ENCODE results near the gene CLDN5.
A peak's percentile ranks its signal among the peaks of the same experiment; 100 is the strongest.

The CLDN5 gene

GRCh38 chr22:19501897-19502447, 22.2 kb downstream of the CLDN5 start:
- no peak for DNase-seq

DNA sequence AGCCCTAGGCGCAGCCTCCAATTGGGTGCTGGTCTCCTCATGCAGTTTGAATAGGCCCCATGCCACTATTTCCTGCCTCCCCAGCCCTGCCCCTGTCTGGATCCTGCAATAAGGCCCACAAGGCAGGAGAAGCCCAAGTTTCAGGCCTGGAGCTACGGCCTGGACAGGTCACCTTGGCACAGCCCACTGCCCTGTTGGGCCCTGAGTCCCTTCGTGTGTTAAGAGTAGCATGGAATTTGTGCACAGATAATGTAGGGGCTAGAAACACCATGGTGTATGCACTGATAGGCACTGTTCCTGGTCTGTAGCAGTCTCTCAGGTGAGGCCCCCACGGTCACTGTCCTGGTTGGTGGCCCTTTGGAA, 24.3 kb downstream of the CLDN5 start:
- no peak for DNase-seq

DNA sequence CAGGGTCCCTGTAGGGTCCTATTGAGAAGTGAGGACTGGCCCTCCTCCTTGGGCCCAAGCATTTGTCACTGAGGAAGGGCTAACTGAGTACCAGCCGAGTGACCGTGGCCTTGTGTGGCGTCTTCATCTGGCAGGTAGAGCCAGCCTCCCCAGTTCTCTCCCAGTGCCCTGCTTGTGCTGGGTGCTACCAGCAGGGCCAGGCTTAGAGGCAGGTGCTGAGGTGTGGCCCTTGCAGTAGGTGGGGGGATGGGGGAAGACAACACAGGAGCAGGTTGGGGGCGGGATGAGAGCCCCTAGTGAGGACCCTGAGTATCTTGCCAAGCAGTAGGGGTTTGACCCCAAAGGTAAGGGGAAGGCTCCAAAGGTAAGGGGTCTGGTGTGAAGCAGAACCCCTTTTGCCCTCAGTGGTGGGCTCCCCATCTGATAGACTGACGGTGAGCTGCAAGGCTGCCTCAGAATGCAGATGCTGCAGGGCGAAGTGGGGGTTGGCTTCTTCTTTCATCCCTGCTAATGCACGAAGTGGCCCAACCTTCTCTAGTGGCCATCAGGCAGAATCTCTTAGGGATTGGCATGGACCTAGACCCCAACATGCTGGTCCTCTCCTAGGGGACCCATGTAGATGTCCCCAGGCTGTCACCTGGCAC, 24.9 kb downstream of the CLDN5 start:
- DNase-seq: no peak

- DNase-seq: no peak
These were observed 25.4 kb downstream of the CLDN5 start for GRCh38 chr22:19498866-19499190.

GRCh38 chr22:19498154-19498865, 25.9 kb downstream of the CLDN5 start:
- no peak for DNase-seq

DNA sequence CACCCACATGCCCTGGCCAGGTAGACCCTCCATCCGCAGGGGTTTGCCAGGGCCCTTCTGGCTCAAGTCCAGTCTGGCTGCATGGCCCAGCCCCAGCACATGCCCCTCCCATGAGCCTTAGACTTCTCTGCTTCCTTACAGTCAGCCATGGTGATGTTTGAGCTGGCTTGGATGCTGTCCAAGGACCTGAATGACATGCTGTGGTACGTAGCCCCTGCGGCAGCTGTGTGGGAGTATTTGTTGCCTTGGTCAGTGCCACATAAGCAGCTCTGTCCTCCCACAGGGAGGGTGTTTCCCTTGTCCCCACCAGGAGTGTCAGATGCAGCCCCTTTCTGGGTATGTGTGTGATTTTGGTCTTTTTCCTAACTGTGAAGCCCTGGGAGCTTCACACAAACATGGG, 27.0 kb downstream of the CLDN5 start:
- no peak for DNase-seq

GRCh38 chr22:19496324-19496630, 27.9 kb downstream of the CLDN5 start:
- DNase-seq: no peak

- peak; percentile 35 for DNase-seq
These were observed 28.5 kb downstream of the CLDN5 start for GRCh38 chr22:19495562-19496323.

DNA sequence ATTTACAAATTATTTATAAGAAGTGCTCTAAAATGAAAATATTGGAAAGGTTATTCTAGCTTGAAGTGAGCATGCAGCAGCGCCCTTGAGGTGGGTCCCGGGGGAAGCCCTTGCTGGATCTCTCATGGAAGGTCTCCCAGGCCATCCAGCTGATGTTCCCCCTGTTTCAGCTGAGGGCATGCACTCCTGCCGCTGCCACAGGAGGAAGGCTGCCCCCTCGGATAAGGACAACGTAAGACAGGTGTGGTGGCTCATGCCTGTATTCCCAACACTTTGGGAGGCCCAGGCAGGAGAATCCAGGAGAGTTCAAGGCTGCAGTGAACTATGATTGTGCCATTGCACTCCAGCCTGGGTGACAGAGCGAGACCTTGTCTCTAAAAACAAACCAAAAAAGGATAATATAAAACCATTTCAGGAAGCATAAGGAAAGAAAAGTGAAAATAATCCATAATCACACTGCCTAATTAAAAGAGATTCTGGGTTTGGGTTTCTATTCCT, 29.5 kb downstream of the CLDN5 start:
- DNase-seq: no peak

DNA sequence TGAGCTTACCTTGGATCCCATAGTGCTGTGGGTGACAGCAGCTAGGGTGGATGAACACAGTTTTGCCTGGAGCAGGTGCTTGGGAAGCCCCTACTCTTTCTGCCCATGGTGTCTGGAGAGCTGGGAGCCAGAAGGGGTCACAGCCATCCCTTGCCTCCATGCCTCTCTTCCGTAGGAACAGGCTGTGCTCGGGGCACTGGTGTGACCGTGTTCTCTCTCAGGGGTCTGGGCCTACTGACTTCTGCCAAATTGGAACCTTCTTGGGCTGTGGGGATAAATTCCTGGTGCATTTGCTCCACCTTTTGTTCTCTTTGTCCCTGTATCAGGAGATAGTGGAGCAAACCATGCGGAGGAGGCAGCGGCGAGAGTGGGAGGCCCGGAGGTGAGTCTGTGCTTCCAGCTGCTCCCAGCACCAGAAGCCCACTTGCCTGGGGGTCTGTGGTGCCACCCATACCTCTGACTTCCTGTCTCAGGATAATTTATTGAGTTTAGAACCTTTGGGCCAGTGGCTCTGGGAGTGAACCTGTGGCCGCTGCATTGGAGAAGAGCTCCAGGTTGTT, 30.1 kb downstream of the CLDN5 start:
- DNase-seq: no peak

DNA sequence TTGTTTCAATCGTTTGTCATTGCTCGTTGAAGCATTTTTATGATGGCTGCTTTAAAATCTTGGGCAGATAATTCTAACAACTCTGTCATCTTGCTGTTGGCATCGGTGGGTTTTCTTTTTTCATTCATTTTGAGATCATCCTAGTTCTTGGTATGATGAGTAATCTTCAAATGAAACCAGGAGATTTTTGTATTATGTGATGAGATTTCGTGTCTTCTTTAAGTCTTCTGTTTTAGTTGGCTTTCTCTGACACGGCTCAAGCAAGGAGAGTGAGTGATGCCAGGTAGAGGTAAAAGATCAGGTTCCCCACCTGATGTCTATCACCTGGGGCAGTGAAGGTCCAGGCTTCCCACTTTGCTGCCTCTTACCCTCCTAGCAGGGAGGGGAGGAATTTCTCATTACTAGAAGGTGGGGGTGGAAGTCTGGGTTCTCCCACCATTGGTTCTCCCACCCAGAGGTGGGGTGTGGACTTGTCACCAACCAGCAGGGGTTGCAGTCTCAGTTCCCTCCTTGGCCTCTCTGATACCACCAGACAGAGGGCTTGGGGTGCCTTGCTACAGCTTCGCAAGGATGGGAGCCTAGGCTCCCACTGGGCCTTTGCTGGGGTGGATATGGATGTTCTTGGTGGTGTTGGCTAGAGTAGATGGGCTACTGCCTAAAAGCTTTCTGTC, 31.6 kb downstream of the CLDN5 start:
- no peak for DNase-seq

GRCh38 chr22:19490628-19491230, 33.5 kb downstream of the CLDN5 start:
- no peak for DNase-seq

GRCh38 chr22:19488884-19489843, 35.0 kb downstream of the CLDN5 start:
- peak; percentile 46 for DNase-seq

DNA sequence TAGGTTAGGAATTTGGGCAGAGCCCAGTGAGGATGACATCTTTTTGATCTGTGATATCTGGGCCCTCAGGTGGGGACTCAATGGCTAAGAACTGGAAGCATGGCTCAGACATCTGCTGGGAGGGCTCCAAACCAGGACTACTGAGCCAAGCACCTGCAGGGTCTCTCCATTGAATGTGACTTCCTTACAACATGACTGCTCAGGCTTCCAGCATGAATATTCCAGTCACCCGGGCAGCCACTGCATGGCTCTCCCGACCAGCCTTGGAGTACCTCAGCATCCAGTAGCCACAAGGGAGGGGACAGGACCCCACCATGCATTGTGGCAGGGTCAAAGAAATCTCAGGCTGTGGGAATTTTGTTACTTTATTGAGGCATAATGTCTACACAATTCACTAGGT, 35.9 kb downstream of the CLDN5 start:
- DNase-seq: no peak

- no peak for DNase-seq
These were observed 40.5 kb downstream of the CLDN5 start for GRCh38 chr22:19483481-19484244.

- DNase-seq: no peak
These were observed 41.9 kb downstream of the CLDN5 start for GRCh38 chr22:19482297-19482696.

- no peak for DNase-seq
These were observed 43.4 kb downstream of the CLDN5 start for GRCh38 chr22:19480789-19481188.

DNA sequence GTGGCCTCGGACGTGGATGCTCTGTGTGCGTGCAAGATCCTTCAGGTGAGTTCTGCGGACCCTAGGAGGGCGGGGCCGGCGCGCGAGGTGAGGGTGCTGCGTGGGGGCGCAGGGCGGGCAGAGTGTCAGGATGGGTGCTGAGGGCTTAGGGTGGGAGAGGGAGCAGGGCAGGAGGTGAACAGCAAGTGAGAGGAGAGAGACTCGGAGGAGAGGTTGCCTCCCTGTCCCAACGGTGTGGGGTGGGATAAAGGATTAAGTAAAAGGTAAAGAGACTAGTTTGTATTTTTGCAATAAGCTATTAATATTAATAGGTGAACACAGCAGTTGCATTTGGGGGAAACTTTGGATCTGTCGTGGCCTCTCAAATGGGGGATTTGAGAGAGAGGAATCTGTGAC, 44.0 kb downstream of the CLDN5 start:
- no peak for DNase-seq

DNA sequence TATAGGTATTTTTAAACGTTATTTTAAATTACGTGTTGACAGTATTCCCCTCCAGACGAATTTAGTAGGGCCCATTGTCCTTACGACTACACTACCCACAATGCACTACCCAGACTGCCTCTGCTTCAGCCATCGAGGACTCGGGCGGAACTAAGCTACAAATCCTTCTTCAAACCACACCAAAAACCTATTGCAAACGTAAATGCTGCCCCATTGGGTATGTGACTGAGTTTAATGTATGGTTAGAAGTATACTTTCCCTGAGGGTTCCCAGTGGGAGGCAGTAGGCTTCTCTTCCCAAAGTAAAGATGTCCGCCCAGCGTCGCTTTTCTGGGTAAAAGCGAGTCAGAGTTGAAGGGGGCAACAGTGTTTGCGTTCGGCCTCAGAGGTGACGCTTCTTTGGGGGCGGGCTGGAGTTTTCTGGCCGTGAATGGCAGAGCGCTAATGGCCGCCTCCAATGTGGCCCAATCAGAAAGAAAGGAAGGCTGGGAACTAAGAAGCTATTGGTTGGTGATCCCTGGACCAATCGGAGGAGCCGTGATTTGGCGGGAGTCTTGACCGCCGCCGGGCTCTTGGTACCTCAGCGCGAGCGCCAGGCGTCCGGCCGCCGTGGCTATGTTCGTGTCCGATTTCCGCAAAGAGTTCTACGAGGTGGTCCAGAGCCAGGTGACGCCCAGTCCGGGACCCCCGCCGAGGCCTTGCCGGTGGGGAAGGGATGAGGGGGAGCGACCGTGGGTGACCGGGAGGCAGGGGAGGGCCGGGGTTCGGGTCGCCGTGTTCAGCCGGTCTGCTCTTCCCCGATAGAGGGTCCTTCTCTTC, 44.6 kb downstream of the CLDN5 start, which contains the start of gene CDC45:
Gene CDC45, plus strand, starts transcription at position 566 of the 818 bp plus-strand sequence. Its CDS starts 49 bp downstream, at position 615.
- peak; percentile 98 for DNase-seq
